OCI-LY1 (cell line): ENCODE data around the gene C22orf31.

Experiments used
- H2AFZ ChIP-seq: fragments of 200-600 bp; sonication (generic), shearing (Covaris generic); 2 replicates; pipeline ENCODE4 v1.6.0; 2014; ENCODE audit warnings: antibody characterized with exemption, mild to moderate bottlenecking, low read length
- H3F3A ChIP-seq: fragments of 200-600 bp; sonication (generic), shearing (Covaris generic); 2 replicates; pipeline ENCODE4 v1.6.0; 2014; ENCODE audit warnings: mild to moderate bottlenecking, antibody characterized with exemption, low read length, moderate library complexity; ENCODE audit not compliant: insufficient read depth
- H3K27ac ChIP-seq: fragments of 200-600 bp; sonication (generic); 2 replicates; pipeline ENCODE4 v1.5.1; 2014; ENCODE audit warnings: low read length, mixed run types, mild to moderate bottlenecking, low read depth; ENCODE audit not compliant: poor library complexity, severe bottlenecking
- H3K27me3 ChIP-seq: fragments of 200-600 bp; sonication (generic); 2 replicates; pipeline ENCODE4 v1.6.0; 2014; ENCODE audit warnings: antibody characterized with exemption, mild to moderate bottlenecking, low read length, moderate library complexity; ENCODE audit not compliant: insufficient read depth
- H3K36me3 ChIP-seq: fragments of 200-600 bp; sonication (generic); 2 replicates; pipeline ENCODE4 v1.6.1; 2014; ENCODE audit warnings: mild to moderate bottlenecking, antibody characterized with exemption, low read length, moderate library complexity, mixed read lengths; ENCODE audit not compliant: insufficient read depth
- H3K4me1 ChIP-seq: fragments of 200-600 bp; sonication (generic); 2 replicates; pipeline ENCODE4 v1.5.1; 2014; ENCODE audit warnings: mild to moderate bottlenecking, low read length, moderate library complexity; ENCODE audit not compliant: insufficient read depth, severe bottlenecking
- H3K4me2 ChIP-seq: fragments of 200-600 bp; sonication (generic), shearing (Covaris generic); 2 replicates; pipeline ENCODE4 v1.6.1; 2014; ENCODE audit warnings: low read length
- H3K4me3 ChIP-seq: fragments of 200-600 bp; sonication (generic); 2 replicates; pipeline ENCODE4 v1.5.1; 2014; ENCODE audit warnings: low read length, low read depth, mild to moderate bottlenecking, mixed read lengths; ENCODE audit not compliant: poor library complexity, severe bottlenecking
- H3K79me2 ChIP-seq: fragments of 200-600 bp; shearing (Covaris generic); 2 replicates; pipeline ENCODE4 v1.6.1; 2016; ENCODE audit warnings: mixed run types, low read length, mixed read lengths; ENCODE audit not compliant: insufficient read depth
- H3K9ac ChIP-seq: fragments of 200-600 bp; sonication (generic), shearing (Covaris generic); 2 replicates; pipeline ENCODE4 v1.6.1; 2014; ENCODE audit warnings: mild to moderate bottlenecking, low read length, mixed read lengths
- H3K9me2 ChIP-seq: fragments of 200-600 bp; sonication (generic), shearing (Covaris generic); 2 replicates; pipeline ENCODE4 v1.6.1; 2014; ENCODE audit warnings: low read depth, mild to moderate bottlenecking, low read length, mixed read lengths
- H3K9me3 ChIP-seq: fragments of 200-600 bp; shearing (Covaris generic); 2 replicates; pipeline ENCODE4 v1.6.1; 2014; ENCODE audit warnings: low read length, mixed read lengths
- H4K20me1 ChIP-seq: fragments of 200-600 bp; sonication (generic), shearing (Covaris generic); 2 replicates; pipeline ENCODE4 v1.6.0; 2016; ENCODE audit warnings: mild to moderate bottlenecking, low read length; ENCODE audit not compliant: insufficient read depth
- CTCF ChIP-seq: fragments of 200-600 bp; sonication (generic), shearing (Covaris generic); IDR thresholded peaks from 2 replicates; pipeline ENCODE4 v1.5.1; 2017; ENCODE audit warnings: mild to moderate bottlenecking, antibody characterized with exemption, low read length, moderate library complexity, mixed read lengths
- EZH2 ChIP-seq: fragments of 200-600 bp; sonication (generic), shearing (Covaris generic); IDR thresholded peaks from 2 replicates; pipeline ENCODE4 v1.8.0; 2017; ENCODE audit warnings: borderline replicate concordance, mixed run types, mild to moderate bottlenecking, antibody characterized with exemption, low read length, moderate library complexity, mixed read lengths

Gene C22orf31

DNA sequence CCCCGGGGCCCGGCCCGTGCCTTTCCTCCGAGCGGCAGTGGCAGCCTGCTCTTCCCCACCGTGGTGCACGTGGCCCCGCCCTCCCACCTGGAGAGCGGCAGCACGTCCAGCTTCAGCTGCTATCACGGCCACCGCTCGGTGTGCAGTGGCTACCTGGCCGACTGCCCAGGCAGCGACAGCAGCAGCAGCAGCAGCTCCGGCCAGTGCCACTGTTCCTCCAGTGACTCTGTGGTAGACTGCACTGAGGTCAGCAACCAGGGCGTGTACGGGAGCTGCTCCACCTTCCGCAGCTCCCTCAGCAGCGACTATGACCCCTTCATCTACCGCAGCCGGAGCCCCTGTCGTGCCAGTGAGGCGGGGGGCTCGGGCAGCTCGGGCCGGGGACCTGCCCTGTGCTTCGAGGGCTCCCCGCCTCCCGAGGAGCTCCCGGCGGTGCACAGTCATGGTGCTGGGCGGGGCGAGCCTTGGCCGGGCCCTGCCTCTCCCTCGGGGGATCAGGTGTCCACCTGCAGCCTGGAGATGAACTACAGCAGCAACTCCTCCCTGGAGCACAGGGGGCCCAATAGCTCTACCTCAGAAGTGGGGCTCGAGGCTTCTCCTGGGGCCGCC is 11.9 kb downstream of the C22orf31 start:
- H3K9ac ChIP-seq, result no peak overlapping the region
- no peaks in the 10 kb centered on the region for H3K79me2 ChIP-seq
- no peaks in the 10 kb centered on the region for H3K9me3 ChIP-seq
- H3K4me3 ChIP-seq, result no peak overlapping the region
- H4K20me1 ChIP-seq, result no peaks in the 10 kb centered on the region
- H3K27me3 ChIP-seq, result no peaks in the 10 kb centered on the region
- no peaks in the 10 kb centered on the region for H3K9me2 ChIP-seq
- H2AFZ ChIP-seq, result no peak overlapping the region
- no peak for TF ChIP-seq EZH2
- no peak for TF ChIP-seq CTCF
- H3K36me3 ChIP-seq, result no peaks in the 10 kb centered on the region; the same call in 1 of the 2 replicates
- no peaks in the 10 kb centered on the region for H3K4me1 ChIP-seq
- no peak overlapping the region for H3K4me2 ChIP-seq
- H3K27ac ChIP-seq, result no peak overlapping the region
- H3F3A ChIP-seq, result no peaks in the 10 kb centered on the region

DNA sequence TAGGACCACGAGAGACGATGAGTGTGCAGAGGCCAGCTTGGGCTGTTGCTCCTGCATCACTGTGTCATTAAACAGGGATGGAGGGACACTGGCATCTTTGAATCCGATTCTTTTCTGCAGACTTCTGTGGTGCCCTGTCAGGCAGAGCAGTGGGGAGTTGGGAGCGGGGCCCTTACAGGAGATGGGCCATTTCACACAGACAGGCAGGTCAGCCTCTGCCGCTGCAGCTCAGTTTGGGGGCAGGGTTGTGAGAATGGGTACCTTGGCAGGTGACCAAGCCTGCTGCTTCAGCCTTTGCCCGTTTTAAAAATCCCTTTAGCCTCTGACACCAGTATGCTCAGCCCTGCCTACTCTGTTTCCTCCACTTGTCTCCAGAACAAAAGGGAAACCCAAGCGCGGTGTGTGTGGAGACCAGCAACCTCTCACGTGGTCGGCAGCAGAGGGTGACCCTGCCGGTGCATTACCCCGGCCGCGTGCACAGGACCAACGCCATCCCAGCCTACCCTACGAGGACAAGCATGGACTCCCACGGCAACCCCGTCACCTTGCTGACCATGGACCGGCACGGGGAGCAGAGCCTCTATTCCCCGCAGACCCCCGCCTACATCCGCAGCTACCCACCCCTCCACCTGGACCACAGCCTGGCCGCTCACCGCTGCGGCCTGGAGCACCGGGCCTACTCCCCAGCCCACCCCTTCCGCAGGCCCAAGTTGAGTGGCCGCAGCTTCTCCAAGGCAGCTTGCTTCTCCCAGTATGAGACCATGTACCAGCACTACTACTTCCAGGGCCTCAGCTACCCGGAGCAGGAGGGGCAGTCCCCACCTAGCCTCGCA is 12.6 kb downstream of the C22orf31 start:
- Histone ChIP-seq H3K4me1 (no peaks in the 10 kb centered on the region), H3K9ac (no peak overlapping the region), H3K9me3 (no peaks in the 10 kb centered on the region), H3K36me3 (no peaks in the 10 kb centered on the region; the same call in 1 of the 2 replicates), H3F3A (no peaks in the 10 kb centered on the region), H3K27me3 (no peaks in the 10 kb centered on the region), H2AFZ (no peak overlapping the region), H3K4me2 (no peak overlapping the region), H3K4me3 (no peak overlapping the region), H4K20me1 (no peaks in the 10 kb centered on the region), H3K27ac (no peak overlapping the region), H3K9me2 (no peaks in the 10 kb centered on the region), H3K79me2 (no peaks in the 10 kb centered on the region)
- TF ChIP-seq CTCF, result no peak
- TF ChIP-seq EZH2, result no peak

- Histone ChIP-seq H3K36me3 (no peaks in the 10 kb centered on the region; the same call in 1 of the 2 replicates), H3K27me3 (peaks cover 4% of the 10 kb centered on the region; the same call in 1 of the 2 replicates), H3K4me1 (no peaks in the 10 kb centered on the region), H2AFZ (no peak overlapping the region), H3K79me2 (no peaks in the 10 kb centered on the region), H3K9ac (no peak overlapping the region), H3F3A (no peaks in the 10 kb centered on the region), H3K4me2 (no peak overlapping the region), H4K20me1 (no peaks in the 10 kb centered on the region), H3K4me3 (no peak overlapping the region), H3K9me3 (no peaks in the 10 kb centered on the region), H3K27ac (no peak overlapping the region), H3K9me2 (no peaks in the 10 kb centered on the region)
- TF ChIP-seq CTCF (no peak), EZH2 (no peak)
Measured at GRCh38 chr22:29044657-29045176, 16.9 kb downstream of the C22orf31 start.
